Common myeloid progenitor, CD34-positive (primary cell): Measurements from ENCODE around the gene MLLT3.

Experiments
- CTCF ChIA-PET: fragments of 350-600 bp; sonication (Branson Sonifier 250); formaldehyde crosslinking; loops from one replicate; lab custom pipeline; 2021; ENCODE audit warnings: antibody characterized with exemption; lab: Charles Lee
- POLR2A ChIA-PET: fragments of 350-600 bp; sonication (Branson Sonifier 250); formaldehyde crosslinking; loops from one replicate; lab custom pipeline; 2021; ENCODE audit warnings: antibody characterized with exemption; lab: Charles Lee
- DNase-seq, 3 donors: peaks; one replicate each; pipeline versions ENCODE4 v3.0.0 to v3.0.0-alpha.2; 2013
- H3K27ac ChIP-seq, 2 experiments: 1 replicate in 1 of 2; 2 replicates in 1 of 2; pipeline ENCODE4 v1.7.0; 2013; ENCODE audit warnings: inconsistent platforms in 2 of 2, low read length in 2 of 2, mild to moderate bottlenecking in 2 of 2, low read depth in 1 of 2, moderate library complexity in 1 of 2; ENCODE audit not compliant: severe bottlenecking in 2 of 2, insufficient read depth in 1 of 2, poor library complexity in 1 of 2
- H3K27me3 ChIP-seq, 5 experiments: replicated peaks in 2 of 5; 1 replicate in 3 of 5; 2 replicates in 2 of 5; pipeline versions ENCODE4 v1.6.1 to v1.7.0; 2013; ENCODE audit warnings: low read length in 4 of 5, mild to moderate bottlenecking in 2 of 5, moderate library complexity in 2 of 5, inconsistent platforms in 1 of 5; ENCODE audit not compliant: insufficient read depth in 5 of 5, control insufficient read depth in 4 of 5
- H3K36me3 ChIP-seq, 4 experiments: 1 replicate in 2 of 4; 2 replicates in 2 of 4; pipeline versions ENCODE4 v1.6.1 to v1.7.0; 2013; ENCODE audit warnings: low read length in 3 of 4, control low read depth in 1 of 4, mild to moderate bottlenecking in 1 of 4; ENCODE audit not compliant: control insufficient read depth in 4 of 4, insufficient read depth in 4 of 4
- H3K4me1 ChIP-seq, 4 experiments: 1 replicate in 3 of 4; 2 replicates in 1 of 4; pipeline versions ENCODE4 v1.6.1 to v1.7.1; 2013; ENCODE audit warnings: low read length in 3 of 4, mild to moderate bottlenecking in 3 of 4, control low read depth in 1 of 4, inconsistent platforms in 1 of 4, moderate library complexity in 1 of 4; ENCODE audit not compliant: control insufficient read depth in 4 of 4, insufficient read depth in 4 of 4; ENCODE audit errors: control extremely low read depth in 1 of 4
- H3K4me3 ChIP-seq, 7 experiments: 1 replicate in 4 of 7; 2 replicates in 3 of 7; pipeline versions ENCODE4 v1.5.1 to v1.7.0; 2013; ENCODE audit warnings: mild to moderate bottlenecking in 7 of 7, low read length in 6 of 7, moderate library complexity in 6 of 7, inconsistent platforms in 2 of 7, low read depth in 2 of 7, control low read depth in 1 of 7; ENCODE audit not compliant: insufficient read depth in 4 of 7, control insufficient read depth in 1 of 7; ENCODE audit errors: extremely low read depth in 1 of 7
- H3K9me3 ChIP-seq, 5 experiments: 1 replicate in 4 of 5; 2 replicates in 1 of 5; pipeline versions ENCODE4 v1.6.1 to v1.7.1; 2013; ENCODE audit warnings: low read length in 4 of 5, mild to moderate bottlenecking in 2 of 5, inconsistent platforms in 1 of 5, low read depth in 1 of 5, moderate library complexity in 1 of 5; ENCODE audit not compliant: control insufficient read depth in 4 of 5, insufficient read depth in 2 of 5; ENCODE audit errors: control extremely low read depth in 1 of 5
- WGBS: methylation state at CpG from one replicate; pipeline ENCODE4 v1.1.5; 2013; ENCODE audit not compliant: insufficient coverage; 5-methylcytosine and 5-hydroxymethylcytosine counted together

Gene MLLT3

DNA sequence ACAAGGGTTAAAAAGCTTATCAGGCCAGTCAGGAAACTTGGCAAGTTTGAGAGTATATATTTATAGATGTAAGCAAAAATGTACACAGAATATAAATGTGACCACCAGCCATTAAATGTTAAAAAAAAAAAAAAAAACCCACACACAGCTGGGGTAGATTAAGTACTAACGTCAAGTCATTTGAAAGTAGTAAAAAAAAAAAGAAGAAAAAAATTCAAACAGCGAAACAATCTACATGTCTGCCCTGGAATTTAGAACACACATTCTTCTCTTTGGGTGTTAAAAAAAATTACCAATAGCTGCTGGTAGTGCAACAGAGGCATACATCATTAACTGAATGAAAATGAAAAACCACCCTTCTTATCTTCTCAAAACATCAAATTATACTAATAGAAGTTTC, 269.7 kb downstream of the MLLT3 start:
- no CpG with 5 or more reads among the region's 2 CpGs for WGBS
- POLR2A ChIA-PET, result no interaction called here

DNA sequence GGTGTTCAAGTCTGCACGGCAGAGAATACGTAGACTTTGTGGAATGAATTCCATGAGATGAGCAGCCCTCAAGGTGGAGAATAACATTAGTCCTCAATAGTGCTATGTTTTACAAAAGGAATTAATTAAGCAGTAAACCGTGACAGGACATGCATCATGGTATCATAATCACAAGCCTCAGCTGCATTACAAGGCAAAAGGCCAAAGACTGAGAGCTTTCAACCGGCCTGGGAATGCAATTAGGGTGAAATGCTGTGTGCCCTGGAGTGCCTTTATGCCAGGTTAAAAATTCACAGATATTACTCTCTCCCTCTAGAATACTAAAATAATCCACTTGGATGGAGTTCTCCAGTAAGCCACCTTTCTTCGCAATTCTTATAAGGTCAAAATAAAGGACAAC, 270.6 kb downstream of the MLLT3 start:
- Histone ChIP-seq H3K27me3 (no peaks in the 10 kb centered on the region), H3K4me1 (peaks cover 0 to 4% (median 2%) of the 10 kb centered on the region in 4 experiments), H3K27ac (no peak overlapping the region), H3K4me3 (no peak overlapping the region), H3K9me3 (no peaks in the 10 kb centered on the region), H3K36me3 (peaks cover 17 to 70% (median 44%) of the 10 kb centered on the region in 4 experiments)
- WGBS, result 97% methylated on average over 4 of the region's 5 CpGs
- CTCF ChIA-PET, result interaction anchor here (1.0 to 2.0 kb wide), 2 partner anchors 590 to 759 kb away, joined by 3 to 6 read pairs; no protein-coding TSS in a partner anchor
- POLR2A ChIA-PET, result no interaction called here
- DNase-seq, result no peak

More for the DNA sequence above, 269.7 kb downstream of the MLLT3 start:
- no peak for DNase-seq
- Histone ChIP-seq H3K4me3 (no peak overlapping the region), H3K27ac (no peak overlapping the region), H3K9me3 (no peaks in the 10 kb centered on the region), H3K4me1 (peaks cover 0 to 12% (median 8%) of the 10 kb centered on the region in 4 experiments), H3K27me3 (no peaks in the 10 kb centered on the region), H3K36me3 (peaks cover 17 to 67% (median 44%) of the 10 kb centered on the region in 4 experiments)
- CTCF ChIA-PET, result interaction anchor here (1.2 to 2.0 kb wide), 2 partner anchors 213 to 589 kb away, joined by 3 to 6 read pairs; no protein-coding TSS in a partner anchor

DNA sequence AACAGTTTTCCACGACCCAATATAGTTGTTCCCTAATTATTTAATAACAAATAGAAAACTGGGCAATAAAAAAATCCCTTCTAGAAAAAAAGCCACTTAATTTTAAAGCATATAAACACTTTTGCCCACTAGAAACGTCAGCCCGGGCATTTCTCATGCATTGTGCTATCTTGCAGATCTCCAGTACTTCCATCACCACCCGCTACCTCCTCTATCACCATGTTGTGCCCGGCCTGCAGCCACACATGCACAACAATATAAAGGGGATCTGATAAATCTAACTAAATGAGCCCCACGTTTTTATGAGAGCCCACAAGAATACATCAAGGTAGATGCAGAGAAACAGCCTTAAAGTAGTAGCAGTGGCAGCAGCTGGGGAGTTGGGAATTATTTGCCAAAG, 272.7 kb downstream of the MLLT3 start:
- peaks cover 25 to 84% (median 52%) of the 10 kb centered on the region in 4 experiments for H3K36me3 ChIP-seq
- DNase-seq, result no peak

DNA sequence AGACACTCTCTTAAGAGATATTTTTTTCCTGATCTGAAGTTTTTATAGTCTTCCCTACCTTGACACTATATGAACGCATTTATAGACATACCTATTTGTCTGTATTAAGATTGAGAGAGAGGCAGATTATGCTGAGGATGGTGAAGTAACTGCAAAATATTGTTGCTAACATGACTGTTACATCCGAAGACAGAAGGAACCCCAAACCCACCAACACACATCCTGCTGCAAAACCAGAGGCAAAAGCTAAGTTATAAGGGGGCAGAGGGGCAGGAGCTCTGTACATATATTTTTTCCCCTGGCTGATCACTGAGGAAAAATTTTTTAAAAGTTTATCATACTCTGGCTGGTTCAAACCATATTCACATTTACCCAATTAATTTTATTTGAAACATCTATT, 279.0 kb downstream of the MLLT3 start:
- peaks cover 0 to 11% (median 0%) of the 10 kb centered on the region in 5 experiments for H3K27me3 ChIP-seq
- H3K4me1 ChIP-seq, result peaks cover 0 to 11% (median 2%) of the 10 kb centered on the region in 4 experiments
- H3K36me3 ChIP-seq, result peaks cover 15 to 28% (median 17%) of the 10 kb centered on the region in 4 experiments
- no peak overlapping the region for H3K4me3 ChIP-seq
- ChIA-PET CTCF (no interaction called here), POLR2A (no interaction called here)
- H3K27ac ChIP-seq, result no peak overlapping the region
- peak in 1 of 3 donors; percentile 26 for DNase-seq
- WGBS, result no CpG with 5 or more reads among the region's 2 CpGs
- H3K9me3 ChIP-seq, result no peaks in the 10 kb centered on the region

More for the DNA sequence above, 272.7 kb downstream of the MLLT3 start:
- no peaks in the 10 kb centered on the region for H3K4me1 ChIP-seq
- H3K27me3 ChIP-seq, result no peaks in the 10 kb centered on the region
- H3K4me3 ChIP-seq, result no peak overlapping the region
- ChIA-PET POLR2A (no interaction called here), CTCF (no interaction called here)
- no peaks in the 10 kb centered on the region for H3K9me3 ChIP-seq
- WGBS, result 84% methylated on average over 3 of the region's 6 CpGs
- no peak overlapping the region for H3K27ac ChIP-seq

DNA sequence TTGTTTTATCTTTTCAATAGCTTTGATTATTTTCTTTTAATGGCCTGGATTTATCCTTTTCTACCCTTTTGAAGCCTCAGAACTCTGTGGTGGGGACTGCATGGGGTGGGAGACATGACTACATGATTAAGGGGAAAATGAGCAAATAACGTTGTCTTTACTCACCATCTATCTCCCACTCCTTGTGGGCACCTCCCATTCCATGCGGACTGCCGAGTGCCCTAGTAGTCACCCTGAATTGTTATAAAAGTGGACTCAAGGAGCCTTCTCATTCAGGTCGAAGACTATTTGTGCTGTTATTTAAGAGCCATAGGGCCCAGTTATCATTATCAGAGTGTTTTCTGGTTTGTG, 281.8 kb downstream of the MLLT3 start:
- Histone ChIP-seq H3K36me3 (peaks cover 0 to 5% (median under 1%) of the 10 kb centered on the region in 4 experiments), H3K4me3 (no peak overlapping the region), H3K27me3 (peaks cover 0 to 13% (median 0%) of the 10 kb centered on the region in 5 experiments), H3K27ac (no peak overlapping the region), H3K9me3 (no peaks in the 10 kb centered on the region), H3K4me1 (peaks cover 0 to 11% (median 2%) of the 10 kb centered on the region in 4 experiments)
- DNase-seq, result no peak
- POLR2A ChIA-PET, result no interaction called here
- CTCF ChIA-PET, result interaction anchor here (0.9 kb wide), 1 partner anchor 16 kb away, joined by 3 read pairs; no protein-coding TSS in a partner anchor
- 100% methylated on average over 1 of the region's 4 CpGs for WGBS

DNA sequence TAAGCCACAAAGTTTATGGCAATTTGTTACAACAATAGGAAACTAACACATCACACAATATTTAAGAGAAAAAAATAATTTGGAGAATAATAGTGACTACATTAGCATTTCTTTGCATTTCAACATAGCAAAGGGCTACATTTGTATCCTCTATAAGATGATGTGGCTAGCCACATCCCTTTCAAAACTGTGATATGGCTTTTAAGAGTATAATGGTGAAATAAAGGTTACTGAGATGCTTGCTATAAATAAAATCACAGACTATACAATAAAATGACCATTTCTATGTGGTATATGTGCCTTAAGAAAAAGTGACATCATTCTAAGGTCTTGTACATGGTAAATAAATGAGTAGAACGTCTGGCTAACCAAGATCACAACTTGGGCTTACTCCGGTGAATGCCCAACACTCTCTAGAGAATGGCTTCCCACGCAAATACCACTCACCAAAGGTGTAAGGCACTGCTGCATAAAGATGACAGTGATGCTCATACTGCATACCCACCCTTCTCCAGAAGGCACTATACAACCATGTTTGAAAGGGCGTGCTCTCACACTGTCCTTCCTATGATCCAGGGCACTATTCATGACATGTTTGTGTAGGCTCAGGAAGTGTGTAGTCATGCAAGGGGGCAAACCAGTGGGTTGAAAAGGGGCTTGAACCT, 286.5 kb downstream of the MLLT3 start:
- peaks cover 0 to 11% (median 2%) of the 10 kb centered on the region in 4 experiments for H3K4me1 ChIP-seq
- no peak for DNase-seq
- no peak overlapping the region for H3K27ac ChIP-seq
- ChIA-PET POLR2A (no interaction called here), CTCF (interaction anchor here (0.8 kb wide), 1 partner anchor 409 kb away, joined by 3 read pairs; no protein-coding TSS in a partner anchor)
- H3K9me3 ChIP-seq, result no peaks in the 10 kb centered on the region
- H3K4me3 ChIP-seq, result no peak overlapping the region
- H3K36me3 ChIP-seq, result no peaks in the 10 kb centered on the region
- H3K27me3 ChIP-seq, result peaks cover 0 to 13% (median 0%) of the 10 kb centered on the region in 5 experiments
- WGBS, result 100% methylated on average over 3 of the region's 4 CpGs

DNA sequence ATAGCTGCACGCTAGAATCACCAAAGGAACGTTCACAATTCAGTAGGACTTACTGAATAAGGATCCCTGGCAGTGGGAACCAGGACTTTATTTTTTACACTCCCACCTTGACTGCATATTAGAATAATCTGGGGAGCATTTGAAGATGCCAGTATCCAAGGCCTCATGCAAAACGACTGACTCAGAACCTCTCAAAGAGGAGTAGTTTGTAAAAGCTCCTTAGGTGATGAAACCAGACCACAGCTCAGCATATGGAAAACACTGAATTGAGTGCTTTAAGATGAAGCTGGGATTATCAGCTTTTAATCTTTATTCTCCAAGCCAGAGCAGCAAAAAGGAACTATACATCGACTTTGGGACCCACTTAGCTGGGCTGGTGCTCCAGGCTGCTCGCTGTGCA, 288.3 kb downstream of the MLLT3 start:
- Histone ChIP-seq H3K27me3 (peaks cover 0 to 2% (median 0%) of the 10 kb centered on the region in 5 experiments), H3K4me1 (no peaks in the 10 kb centered on the region), H3K36me3 (no peaks in the 10 kb centered on the region), H3K4me3 (no peak overlapping the region), H3K9me3 (no peaks in the 10 kb centered on the region), H3K27ac (no peak overlapping the region)
- ChIA-PET CTCF (no interaction called here), POLR2A (no interaction called here)
- WGBS, result 100% methylated on average over 5 of the region's 5 CpGs
- DNase-seq, result no peak
